22Rv1 (cell line): ENCODE data around the gene TEX22.

ENCODE experiments used
- CTCF ChIP-seq: fragments of 450-650 bp; IDR thresholded peaks from 2 replicates; pipeline ENCODE4 v1.5.1; 2017; ENCODE audit warnings: mild to moderate bottlenecking
- ZFX ChIP-seq: fragments of 450-650 bp; IDR thresholded peaks from 2 replicates; pipeline ENCODE4 v1.6.1; 2017; ENCODE audit warnings: antibody characterized with exemption, borderline replicate concordance

- no peak for TF ChIP-seq ZFX
- no peak for TF ChIP-seq CTCF
Observed at GRCh38 chr14:105444859-105445258, 46.5 kb downstream of the TEX22 start.
